OCI-LY3 (cell line): ENCODE results near the gene EIF4E3.

ENCODE experiments used
- CTCF ChIP-seq: fragments of 200-600, 300-600 bp; sonication (generic); IDR thresholded peaks from 2 replicates; pipeline ENCODE4 v1.5.1; 2014; ENCODE audit warnings: antibody characterized with exemption, low read length, low read depth
- EZH2phosphoT487 ChIP-seq: fragments of 200-600 bp; shearing (Covaris generic); IDR thresholded peaks from 2 replicates; pipeline ENCODE4 v1.6.1; 2018; ENCODE audit warnings: antibody characterized with exemption, mixed run types, low read depth

DNA sequence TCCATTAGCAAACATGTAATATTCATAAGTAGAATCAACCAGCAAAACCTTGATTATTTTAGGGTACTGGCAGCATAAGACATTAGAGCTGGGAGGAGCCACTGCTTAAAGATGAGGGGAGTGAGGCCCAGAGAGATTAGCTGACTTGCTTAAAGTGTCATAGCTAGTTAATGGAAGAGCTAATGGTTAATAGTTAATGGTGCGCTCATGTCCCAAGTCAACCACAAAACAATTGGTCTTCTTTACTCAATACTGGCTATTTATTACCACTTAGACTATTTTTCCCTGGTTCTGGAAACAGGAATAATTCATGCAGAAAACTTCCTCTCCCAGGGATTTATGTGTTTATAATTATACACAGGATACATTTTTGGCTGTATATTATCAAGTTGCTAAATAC is 33.1 kb downstream of the EIF4E3 start:
- no peak for TF ChIP-seq CTCF
- no peak for TF ChIP-seq EZH2phosphoT487
